Measurements from ENCODE around the gene RASA1.

The RASA1 gene

DNA sequence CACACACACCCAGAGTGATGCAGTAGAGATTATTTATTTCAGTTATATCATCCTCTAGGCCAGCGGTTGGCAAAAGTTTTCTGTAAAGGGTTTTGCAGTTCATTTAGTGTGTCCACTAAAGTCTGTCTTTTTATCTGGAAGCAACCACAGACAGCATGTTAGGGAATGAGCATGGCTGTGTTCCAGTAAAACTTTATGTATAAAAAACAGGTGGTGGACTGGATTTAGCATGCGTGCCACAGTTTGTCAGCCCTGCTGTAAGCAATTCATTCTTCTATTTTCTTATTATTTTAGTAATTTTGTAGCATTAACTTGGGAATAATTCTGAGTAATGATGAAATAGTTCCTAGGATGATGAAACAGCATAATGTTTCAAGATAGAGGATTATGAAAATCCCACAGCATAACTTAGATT lies 93.4 kb downstream of the RASA1 start:
- DNase-seq (ENCODE audit: low read depth in 2 of 2), result no peak

DNA sequence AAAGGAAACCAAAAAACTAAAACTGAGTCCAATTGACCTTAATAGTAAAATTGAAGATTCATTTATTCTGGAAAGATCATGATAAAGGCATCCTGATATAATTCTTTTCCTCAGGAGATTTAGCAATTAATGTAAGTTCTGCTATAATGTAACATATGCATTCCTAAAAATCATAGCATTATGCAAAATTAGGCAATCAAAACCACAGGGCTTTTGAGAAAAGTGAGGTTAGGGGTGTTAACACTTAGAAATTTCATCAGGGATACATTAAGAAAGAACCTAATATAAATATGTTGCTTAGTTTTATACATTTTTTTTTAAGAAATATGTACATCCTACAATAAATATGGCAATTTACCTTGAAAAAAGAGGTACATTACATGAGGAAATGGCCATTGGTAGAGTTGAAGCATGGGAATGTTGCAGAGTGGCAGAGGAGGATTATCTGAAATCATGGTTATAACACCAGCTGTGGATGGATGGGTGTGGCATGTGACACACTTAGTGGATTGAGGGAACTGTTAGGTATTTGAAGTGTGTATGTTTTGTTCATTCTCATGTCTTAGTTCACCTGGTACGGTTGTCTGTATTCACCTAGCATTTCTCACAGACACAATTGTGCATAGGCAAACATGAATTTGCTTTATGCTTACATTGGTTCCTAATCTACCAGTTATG lies 94.0 kb downstream of the RASA1 start:
- DNase-seq (ENCODE audit: low read depth in 2 of 2), result no peak

DNA sequence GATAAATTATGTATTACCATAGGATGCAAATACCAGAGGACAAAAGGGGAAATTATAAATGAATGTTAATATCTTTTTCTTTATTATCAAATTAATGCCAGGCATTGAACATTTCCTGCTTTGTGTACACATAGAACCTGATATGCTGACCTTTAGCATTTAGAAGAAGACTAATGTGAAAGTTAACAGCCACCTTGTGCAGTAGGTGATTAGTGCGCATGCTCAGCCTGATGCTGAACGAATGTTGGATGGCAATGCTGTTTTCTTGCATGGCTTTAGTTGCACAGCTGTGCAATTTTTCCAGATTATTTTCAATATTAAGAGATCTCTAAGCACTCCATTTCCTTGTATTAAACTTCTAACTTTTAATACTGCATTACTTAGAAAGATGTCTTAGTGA lies 99.6 kb downstream of the RASA1 start:
- DNase-seq (ENCODE audit: low read depth in 2 of 2), result no peak

DNA sequence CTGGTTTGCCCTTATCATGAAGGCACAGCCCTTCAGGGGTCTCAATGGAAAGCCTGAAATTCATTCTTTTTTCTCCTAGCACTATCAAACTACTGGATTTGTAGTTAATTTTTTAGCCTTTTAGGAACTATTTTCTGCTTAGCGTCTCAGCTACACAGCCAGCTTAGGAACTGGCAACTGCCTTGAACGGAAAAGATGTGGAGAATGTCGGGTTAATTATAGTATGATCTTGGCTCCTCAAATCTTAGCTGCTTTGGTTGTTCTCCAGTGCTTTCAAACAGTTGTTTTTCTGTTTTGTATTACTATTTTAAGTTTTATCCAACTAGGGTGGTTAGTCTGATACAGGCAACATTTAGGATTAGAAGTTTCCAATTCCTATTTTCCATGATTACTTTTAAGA lies 100.9 kb downstream of the RASA1 start:
- DNase-seq (ENCODE audit: low read depth in 2 of 2), result no peak

DNA sequence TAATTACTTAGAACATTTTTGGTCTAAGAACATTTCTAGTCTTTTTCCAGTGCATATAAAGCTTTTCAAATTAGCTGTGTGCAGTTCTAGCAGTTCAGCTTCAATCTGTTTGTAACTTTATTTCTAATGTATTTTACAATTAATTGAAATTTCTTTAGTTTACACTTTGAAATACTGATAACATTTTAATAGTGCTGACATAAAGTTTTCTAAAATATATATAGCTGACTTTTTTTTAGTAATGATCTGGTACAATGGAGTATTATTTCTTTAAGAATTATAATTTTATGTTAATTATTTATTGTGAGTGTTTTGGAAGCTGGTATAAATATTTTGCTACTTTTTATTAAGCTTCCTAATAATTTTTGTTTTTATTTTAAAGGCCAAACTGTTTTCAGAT lies 101.7 kb downstream of the RASA1 start:
- no peak for DNase-seq (ENCODE audit: low read depth in 2 of 2)

DNA sequence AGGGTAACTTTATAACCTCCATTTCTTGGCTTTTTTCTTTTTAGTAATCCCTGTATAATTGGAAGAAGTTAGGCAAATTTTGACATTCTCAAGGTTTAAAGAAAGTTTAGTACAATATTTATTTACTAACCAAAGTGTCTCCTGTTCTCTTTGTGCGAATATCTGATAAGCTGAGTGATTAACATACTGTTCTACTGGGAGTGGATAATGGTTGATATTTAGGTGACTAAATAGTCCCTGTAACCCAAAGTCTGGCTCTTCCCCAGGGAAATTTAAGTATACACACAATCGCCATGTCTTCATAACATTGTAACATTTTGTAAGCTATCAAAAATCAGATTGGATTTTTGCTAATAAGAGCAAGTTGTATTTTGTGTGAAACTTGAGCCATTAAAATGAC lies 105.0 kb downstream of the RASA1 start:
- DNase-seq (ENCODE audit: low read depth in 2 of 2), result no peak

DNA sequence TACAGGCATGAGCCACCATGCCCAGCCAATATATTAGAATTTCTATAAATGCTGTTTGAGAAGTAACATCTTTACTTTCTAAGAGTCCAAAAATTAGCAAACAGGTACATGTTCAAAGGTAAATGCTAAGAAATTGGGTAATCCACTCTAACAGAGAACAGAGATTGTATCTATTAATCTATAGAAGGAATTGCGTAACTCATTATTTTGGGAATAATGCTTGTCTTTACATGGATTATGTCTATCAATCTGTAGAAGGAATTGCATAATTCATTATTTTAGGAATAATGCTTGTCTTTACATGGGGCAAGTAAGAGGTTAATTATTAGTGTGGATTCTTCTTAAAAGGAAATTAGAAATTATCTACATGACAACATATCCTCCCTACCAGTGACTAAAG lies 114.5 kb downstream of the RASA1 start:
- DNase-seq (ENCODE audit: low read depth in 2 of 2), result no peak

DNA sequence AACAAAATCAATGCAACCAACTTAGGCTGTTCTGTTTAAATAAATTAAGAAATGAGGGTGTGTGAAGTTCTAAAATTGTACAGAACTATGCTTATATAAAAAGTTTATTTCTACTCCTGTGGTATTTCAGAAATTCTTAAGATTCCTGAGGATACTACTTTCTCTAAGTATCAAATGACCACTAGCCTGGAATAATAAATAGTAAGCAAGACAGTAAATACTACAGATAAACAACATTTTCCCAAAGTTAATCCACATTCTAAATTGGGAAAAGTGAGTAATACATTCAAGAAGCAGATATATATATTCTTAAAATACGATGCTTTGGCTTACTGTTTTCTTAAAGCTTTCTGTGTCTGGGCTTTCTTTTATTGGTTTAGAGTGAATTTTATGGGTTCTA lies 115.5 kb downstream of the RASA1 start:
- DNase-seq (ENCODE audit: low read depth in 2 of 2), result no peak

DNA sequence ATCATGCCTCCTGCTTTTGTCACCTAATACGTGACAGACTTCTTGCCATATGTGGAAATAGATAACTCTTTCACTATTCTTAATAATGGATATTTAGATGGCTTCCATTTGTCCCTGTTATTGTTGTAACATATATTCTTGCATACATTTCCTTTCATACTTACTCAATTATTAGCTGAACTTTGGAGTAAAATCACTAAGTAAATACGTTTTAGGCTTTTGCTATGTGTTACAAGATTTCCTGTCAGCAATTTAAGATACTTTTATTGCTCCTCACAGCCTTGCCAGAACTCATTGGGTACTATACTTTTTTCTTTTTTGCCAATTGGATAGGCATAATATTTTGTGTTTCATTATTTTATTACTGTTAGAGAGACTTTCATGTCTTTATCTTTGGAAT lies 118.1 kb downstream of the RASA1 start:
- DNase-seq (ENCODE audit: low read depth in 2 of 2), result no peak

DNA sequence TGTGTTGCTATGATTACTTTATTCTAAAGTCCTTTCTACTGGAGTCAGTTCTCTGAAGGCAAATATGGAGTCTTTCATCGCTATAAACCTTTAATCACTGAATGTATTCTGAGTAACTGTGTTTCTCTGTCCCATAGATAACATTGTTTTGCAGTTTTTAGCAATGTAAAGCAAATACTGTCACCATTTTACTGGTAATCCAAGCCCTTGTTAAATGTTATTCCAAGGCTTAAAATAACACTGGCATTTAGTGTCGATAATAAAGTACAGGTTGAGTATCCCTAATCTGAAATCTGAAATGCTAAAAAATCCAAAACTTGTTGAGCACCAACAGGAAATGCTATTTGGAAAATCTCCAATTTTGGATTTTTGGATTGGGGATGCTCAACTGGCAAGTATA lies 120.4 kb downstream of the RASA1 start:
- DNase-seq (ENCODE audit: low read depth in 2 of 2), result no peak

DNA sequence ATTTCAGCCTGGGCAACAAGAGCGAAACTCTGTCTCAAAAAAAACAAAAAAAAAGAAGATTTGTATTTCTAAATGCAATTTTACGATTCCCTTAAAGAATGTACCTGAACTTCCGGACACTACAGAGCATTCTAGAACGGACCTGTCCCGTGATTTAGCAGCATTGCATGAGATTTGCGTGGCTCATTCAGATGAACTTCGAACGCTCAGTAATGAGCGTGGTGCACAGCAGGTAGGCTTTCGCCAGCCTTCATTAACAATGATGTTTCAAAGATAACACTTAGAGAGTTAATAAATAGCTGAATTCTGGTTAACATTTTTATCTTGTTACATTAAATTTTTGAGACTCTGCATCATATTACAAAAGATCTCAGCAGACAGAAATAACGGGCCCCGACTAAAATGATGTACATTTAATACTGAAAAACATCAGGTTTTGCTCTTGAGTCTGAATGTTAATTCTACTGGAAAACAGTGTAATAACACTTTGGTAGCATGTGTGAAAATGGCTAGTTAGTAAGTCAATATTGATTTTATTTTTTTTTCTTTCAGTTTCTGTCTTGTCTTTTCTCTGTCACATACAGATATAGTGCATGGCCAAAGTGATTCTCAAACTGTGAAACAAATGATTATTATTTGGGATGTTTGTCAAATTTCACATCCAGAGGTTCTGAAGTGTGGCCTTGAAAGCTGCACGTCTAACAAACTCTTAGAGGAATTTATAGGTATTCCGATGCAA lies 121.8 kb downstream of the RASA1 start:
- no peak for DNase-seq (ENCODE audit: low read depth in 2 of 2)

DNA sequence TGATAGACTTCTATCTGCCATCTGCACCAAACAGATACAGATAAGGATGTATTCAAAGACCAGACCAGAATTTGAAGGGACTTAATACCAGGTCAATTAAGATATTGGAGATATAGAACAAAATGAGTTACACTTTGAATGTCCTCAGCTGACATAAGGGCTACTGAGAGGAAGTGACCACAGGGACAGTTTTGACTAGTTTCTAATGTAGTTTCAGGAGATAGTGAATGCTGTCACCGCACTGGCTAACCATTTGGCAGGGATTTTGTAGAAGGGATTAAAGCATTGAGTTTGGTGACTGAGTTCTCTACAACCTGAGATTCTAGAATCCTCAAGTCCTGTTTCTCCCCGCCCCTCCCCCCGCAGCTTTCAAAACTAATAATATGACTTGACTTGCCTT lies 122.4 kb downstream of the RASA1 start:
- DNase-seq (ENCODE audit: low read depth in 2 of 2), result no peak

DNA sequence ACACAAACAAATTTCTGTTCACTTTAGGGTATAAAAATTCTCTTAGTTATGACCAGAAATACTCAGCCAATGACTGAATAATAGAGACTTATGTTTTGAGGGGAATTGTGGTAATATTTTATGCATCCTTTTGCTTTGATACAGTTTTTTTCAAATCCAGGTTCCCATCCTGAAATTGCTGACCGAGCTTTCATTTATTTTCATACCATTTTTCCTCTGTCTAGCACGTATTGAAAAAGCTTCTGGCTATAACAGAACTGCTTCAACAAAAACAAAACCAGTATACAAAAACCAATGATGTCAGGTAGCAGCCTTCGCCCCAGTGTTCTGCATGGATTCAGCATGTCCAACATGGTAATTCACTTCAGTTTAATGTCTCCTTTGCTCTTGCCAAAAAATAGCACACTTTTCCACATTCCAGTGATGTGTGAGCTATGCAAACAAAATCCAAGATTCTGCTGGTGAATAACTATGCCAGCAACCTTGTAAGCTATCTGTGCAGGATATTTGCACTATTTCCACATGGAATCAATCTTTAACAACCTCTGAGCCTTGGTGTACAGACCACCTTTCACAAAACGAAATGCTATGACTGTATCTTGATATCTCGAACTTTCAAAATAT lies 123.0 kb downstream of the RASA1 start:
- DNase-seq (ENCODE audit: low read depth in 2 of 2), result no peak

DNA sequence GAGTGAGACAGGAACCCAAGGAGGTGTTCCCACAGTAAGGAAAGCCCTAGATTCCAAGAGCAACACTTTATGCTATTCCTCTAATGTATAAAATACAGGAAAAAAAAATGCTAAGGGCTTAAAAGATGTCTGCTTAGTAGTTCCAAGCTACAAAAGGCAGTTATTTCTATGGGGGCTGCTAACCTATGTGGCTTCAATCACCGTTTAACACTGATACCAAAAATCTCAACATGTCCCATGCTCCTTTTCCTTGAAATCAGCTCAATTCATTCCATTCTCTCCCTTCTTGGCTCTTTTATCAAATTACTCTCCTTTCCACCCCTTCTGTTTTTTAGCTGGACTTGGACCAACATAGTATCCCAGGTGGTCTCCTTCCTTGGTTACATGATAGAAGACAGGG lies 124.5 kb downstream of the RASA1 start:
- no peak for DNase-seq (ENCODE audit: low read depth in 2 of 2)

DNA sequence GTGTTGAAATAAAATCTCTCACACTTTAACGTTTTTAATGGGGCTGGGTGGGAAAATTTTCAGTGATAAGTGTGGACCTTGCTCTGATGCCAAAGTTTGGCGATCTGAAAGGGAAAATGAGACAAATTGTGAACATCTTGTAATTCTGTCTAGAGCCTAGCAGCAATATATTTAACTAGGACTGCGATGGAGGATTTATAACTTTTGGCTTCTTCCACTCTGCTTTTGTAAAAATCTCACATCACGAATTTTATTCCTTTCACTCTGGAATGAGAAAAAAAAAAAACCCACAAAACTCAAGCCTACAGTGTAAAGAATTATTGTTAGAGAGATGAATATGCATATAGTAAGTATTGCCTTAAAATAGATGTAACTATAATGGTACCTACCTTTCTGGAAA lies 125.1 kb downstream of the RASA1 start:
- no peak for DNase-seq (ENCODE audit: low read depth in 2 of 2)

DNA sequence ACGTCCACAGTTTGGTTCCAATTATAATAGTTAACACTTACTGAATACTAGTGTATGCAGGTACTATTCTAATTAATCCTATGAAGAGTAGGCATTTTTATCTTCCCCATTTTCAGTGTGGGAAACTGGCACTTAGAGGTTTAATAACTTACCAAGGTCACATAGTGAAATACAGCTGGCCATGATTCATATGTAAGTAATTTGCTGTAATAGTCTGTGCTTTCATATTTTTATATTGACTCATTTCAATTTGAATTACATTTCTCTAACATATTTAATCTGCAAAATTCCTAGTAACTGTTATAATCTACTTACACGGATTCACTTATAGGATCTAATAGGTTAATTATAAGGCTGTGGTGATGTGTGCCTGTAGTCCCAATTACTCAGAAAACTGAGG lies 125.6 kb downstream of the RASA1 start:
- DNase-seq (ENCODE audit: low read depth in 2 of 2), result no peak

DNA sequence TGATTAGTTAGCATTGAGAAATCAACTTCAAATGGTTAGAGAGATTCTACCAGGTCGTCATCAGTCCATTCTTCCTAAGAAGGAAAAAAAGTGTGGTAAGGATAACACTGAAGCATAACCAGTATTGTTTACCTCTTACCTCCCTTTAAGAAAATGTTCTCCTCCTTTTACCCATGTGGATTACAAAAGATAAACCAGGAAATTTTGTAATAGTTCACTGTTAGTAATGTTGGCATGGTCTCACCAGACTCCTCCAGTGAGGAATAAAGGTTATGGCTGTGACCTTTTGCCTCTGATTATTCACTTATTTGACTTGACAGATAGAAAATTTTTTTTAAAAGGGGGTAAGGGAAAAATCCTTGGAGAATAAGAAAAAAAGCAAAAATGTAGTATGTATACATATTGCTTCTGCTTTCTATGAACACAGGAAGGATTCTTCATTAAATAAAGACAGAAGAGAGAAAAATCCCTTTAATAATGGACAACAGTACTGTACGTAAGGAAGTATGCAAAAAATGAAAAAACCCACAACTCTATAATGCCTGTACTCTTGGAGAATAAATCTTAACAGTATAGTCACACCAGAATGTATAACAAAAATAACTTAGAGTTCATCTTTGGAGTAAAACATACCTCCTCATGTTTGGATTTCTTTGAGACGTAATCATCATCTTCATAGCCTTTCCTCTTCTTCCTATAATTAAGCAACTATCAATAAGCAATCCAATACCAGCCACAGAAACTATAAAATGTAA lies 126.9 kb downstream of the RASA1 start:
- no peak for DNase-seq (ENCODE audit: low read depth in 2 of 2)

DNA sequence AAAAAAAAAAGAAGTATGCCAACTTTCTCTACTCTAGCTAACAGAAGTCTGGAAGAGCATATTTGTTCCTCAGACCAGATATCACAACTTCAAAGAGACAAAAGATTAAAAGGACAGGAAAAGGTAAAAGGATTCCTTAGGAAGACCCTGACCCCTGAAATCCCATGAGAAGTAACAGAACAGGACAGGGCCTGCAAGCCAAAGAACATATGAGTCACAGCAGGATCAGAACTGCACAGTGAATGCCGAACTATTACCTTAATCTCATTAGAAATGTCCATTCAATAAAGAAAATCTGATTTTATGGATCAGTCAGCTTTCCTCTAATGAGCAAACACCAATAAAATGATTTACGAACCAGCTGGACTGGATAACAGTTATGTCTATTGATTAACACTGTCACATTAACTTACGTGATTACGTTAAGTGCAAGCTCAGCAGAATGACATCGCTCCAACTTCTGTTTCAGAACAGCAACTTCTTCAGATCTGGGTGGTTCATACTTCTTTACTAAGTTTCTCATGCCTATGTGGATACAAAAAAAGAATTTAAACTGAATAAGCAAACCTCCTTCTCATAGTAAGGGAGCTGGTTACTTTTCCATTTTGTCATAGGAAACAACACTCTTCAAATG lies 131.4 kb downstream of the RASA1 start:
- DNase-seq (ENCODE audit: low read depth in 2 of 2), result no peak

DNA sequence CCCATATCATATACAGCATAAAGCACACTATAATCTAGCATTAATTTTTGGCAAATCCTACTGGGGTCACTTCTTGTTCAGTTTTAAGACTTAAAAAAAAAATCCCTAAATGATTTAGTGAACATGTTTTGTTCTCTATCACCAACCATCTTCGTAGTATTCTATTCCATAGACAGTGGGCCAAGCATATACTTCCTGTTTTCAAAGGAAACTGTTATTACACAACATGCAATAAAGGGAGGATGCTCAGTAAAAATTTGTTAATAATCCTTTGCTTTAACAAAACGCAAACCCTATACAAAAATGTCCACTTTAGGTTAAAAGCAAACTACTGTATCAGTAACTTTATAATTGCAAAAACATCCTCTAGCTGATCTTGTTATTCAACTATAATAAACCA lies 132.0 kb downstream of the RASA1 start:
- DNase-seq (ENCODE audit: low read depth in 2 of 2), result no peak

DNA sequence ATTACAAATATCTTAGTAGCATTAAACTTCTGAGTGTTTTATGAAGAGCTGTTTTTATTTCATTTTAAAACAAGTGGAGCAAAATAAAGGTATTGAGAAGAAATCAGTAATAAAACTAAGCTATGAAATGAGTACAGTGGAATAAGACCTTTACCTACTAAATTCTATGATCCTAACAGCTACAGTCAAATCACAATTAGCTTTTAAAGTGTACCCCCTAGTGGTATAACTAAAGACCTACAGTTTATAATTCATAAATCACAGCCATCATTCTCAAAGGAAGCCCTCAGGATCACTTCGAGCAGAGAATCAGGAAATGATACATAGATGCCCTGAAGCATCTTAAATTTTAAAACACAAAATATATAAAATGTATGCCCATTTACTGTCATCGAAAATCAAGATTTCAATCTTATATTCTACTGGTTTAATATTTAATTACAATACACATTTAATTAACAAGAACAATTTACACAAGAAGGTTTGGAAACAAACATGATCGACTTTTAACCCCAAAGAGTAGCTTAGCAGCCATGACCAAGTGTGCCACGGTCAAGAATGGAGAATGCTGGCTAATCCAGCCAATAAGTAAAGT lies 132.7 kb downstream of the RASA1 start:
- DNase-seq (ENCODE audit: low read depth in 2 of 2), result no peak

DNA sequence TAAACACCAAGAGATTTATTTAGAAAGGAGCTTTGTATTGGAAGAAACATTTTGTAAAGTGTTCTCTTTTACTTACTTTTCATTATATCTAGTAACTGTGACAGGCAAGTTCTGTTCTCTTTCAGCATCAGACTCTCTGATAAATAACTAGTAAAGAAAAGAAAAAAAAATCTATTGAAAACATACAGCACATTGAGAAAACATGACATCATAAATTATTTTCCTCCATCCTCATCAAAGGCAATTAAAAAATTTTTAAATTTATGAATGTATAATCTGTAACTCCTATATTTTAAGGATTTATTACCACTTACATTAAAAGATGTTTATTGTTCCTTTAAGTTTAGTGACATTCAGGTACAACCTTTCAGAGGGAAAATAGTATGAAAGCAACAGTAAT lies 133.9 kb downstream of the RASA1 start:
- DNase-seq (ENCODE audit: low read depth in 2 of 2), result no peak

DNA sequence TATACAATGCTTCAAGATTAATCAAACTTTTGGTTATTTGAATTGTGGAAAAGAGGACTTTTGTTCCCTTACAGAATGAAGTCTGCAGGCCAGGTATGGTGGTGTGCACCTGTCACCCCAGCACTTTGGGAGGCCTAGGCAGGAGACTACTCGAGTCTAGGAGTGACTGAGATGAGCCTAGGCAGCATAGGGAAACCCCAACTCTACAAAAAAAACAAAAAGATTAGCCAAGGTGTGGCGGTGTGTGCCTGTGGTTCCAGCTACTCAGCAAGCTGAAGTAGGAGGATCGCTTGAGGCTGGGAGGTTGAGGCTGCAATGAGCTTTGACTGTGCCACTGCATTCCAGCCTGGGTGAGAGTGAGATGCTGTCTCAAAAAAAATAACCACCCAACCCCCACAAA lies 135.7 kb downstream of the RASA1 start:
- DNase-seq (ENCODE audit: low read depth in 2 of 2), result no peak
